H1 (cell line): ENCODE results near the gene ACAP1. TPM values are rescaled to one million over a fixed set of nuclear protein-coding genes. Genes with fewer than 3 reads are reported as not detected.

Experiments used
- ATF2 ChIP-seq: IDR thresholded peaks from 2 replicates; pipeline ENCODE4 v1.6.1; 2012; ENCODE audit warnings: low read length, inconsistent platforms
- CTBP2 ChIP-seq: IDR thresholded peaks from 2 replicates; pipeline ENCODE4 v1.7.0; 2011; ENCODE audit warnings: borderline replicate concordance, mild to moderate bottlenecking, moderate library complexity, mixed read lengths, low read length; ENCODE audit not compliant: insufficient read depth, insufficient read length
- CTCF ChIP-seq, 3 experiments: IDR thresholded peaks; 1 replicate in 2 of 3; 2 replicates in 1 of 3; pipeline versions ENCODE4 v1.5.1 to v1.6.1; 2011; ENCODE audit warnings: low read length in 3 of 3, mild to moderate bottlenecking in 3 of 3, inconsistent platforms in 2 of 3, low read depth in 1 of 3, moderate library complexity in 1 of 3; ENCODE audit not compliant: insufficient read depth in 1 of 3; ENCODE audit errors: control extremely low read depth in 1 of 3
- EP300 ChIP-seq, 2 experiments: IDR thresholded peaks; 1 replicate in 1 of 2; 2 replicates in 1 of 2; pipeline ENCODE4 v1.6.1; 2011 to 2012; ENCODE audit warnings: low read depth in 2 of 2, low read length in 2 of 2, mild to moderate bottlenecking in 2 of 2, borderline replicate concordance in 1 of 2, inconsistent platforms in 1 of 2, moderate library complexity in 1 of 2
- HDAC2 ChIP-seq, 2 experiments: fragments of 300-600 bp in 1 of 2; sonication (generic) in 1 of 2; IDR thresholded peaks; 2 replicates each; pipeline ENCODE4 v1.6.1; 2011 to 2012; ENCODE audit warnings: low read depth in 2 of 2, low read length in 2 of 2, mild to moderate bottlenecking in 2 of 2, moderate library complexity in 2 of 2, borderline replicate concordance in 1 of 2, inconsistent platforms in 1 of 2
- JUN ChIP-seq: IDR thresholded peaks from 2 replicates; pipeline ENCODE4 v1.6.1; 2011; ENCODE audit warnings: low read depth, mild to moderate bottlenecking, improper control_type of control experiment, low read length
- KDM4A ChIP-seq: IDR thresholded peaks from one replicate; pipeline ENCODE4 v1.7.1; 2012; ENCODE audit warnings: low read depth, mild to moderate bottlenecking, moderate library complexity, low read length, inconsistent platforms; ENCODE audit not compliant: severe bottlenecking
- MAFK ChIP-seq: IDR thresholded peaks from 2 replicates; pipeline ENCODE4 v1.6.1; 2012; ENCODE audit warnings: low read depth, mild to moderate bottlenecking, improper control_type of control experiment, low read length
- MAX ChIP-seq: IDR thresholded peaks from 2 replicates; pipeline ENCODE4 v1.6.1; 2012; ENCODE audit warnings: inconsistent platforms
- NRF1 ChIP-seq: IDR thresholded peaks from 2 replicates; pipeline ENCODE4 v1.6.1; 2011; ENCODE audit warnings: mild to moderate bottlenecking, low read depth, low read length, improper control_type of control experiment
- PHF8 ChIP-seq: fragments of 200-600 bp; sonication (generic); conservative IDR thresholded peaks from 2 replicates; pipeline ENCODE4 v1.7.1; 2012; ENCODE audit warnings: low read depth, mild to moderate bottlenecking, inconsistent platforms, low read length, moderate library complexity
- RBBP5 ChIP-seq: IDR thresholded peaks from 2 replicates; pipeline ENCODE4 v1.7.1; 2012; ENCODE audit warnings: low read depth, mild to moderate bottlenecking, inconsistent platforms, low read length, moderate library complexity, borderline replicate concordance
- RNF2 ChIP-seq: fragments of 200-900, 300-1000 bp; sonication (generic); IDR thresholded peaks from 2 replicates; pipeline ENCODE4 v1.7.1; 2016; ENCODE audit warnings: borderline replicate concordance, low read depth, mild to moderate bottlenecking, antibody characterized with exemption, low read length; ENCODE audit not compliant: poor library complexity, severe bottlenecking; ENCODE audit errors: missing control alignments
- RXRA ChIP-seq: IDR thresholded peaks from 2 replicates; pipeline ENCODE4 v1.6.1; 2011; ENCODE audit warnings: low read depth, mild to moderate bottlenecking, low read length, moderate library complexity; ENCODE audit not compliant: insufficient read depth
- SP1 ChIP-seq: IDR thresholded peaks from 2 replicates; pipeline ENCODE4 v1.6.1; 2011; ENCODE audit warnings: low read depth, low read length
- TAF1 ChIP-seq: IDR thresholded peaks from 2 replicates; pipeline ENCODE4 v1.6.1; 2011; ENCODE audit warnings: mild to moderate bottlenecking, low read depth, low read length
- TCF12 ChIP-seq: IDR thresholded peaks from 2 replicates; pipeline ENCODE4 v1.6.1; 2011; ENCODE audit warnings: low read depth, mild to moderate bottlenecking, low read length
- YY1 ChIP-seq: IDR thresholded peaks from 2 replicates; pipeline ENCODE4 v1.6.1; 2011; ENCODE audit warnings: low read depth, mild to moderate bottlenecking, low read length
- polyA plus RNA-seq, 7 experiments: library from polyadenylated mRNA; depleted of rRNA in 3 of 7; stranded (reverse) in 5 of 7; unstranded in 2 of 7; fragments of >200 nt in 5 of 7; fragments of 200-250 nt in 2 of 7; gene quantifications; 1 replicate in 5 of 7; 2 replicates in 1 of 7; 4 replicates in 1 of 7; pipeline versions ENCODE4 v1.2.1 to v1.2.3, GENCODE V29; 2011 to 2013; ENCODE audit warnings: missing spikeins in 2 of 7, mixed read lengths in 2 of 7
- total RNA-seq: library from RNA; stranded (reverse); fragmentation: NEBNext Ultra II Directional; extraction: Animal tissue kit (Norgen Biotek cat#: 25700); gene quantifications from 2 replicates; pipeline ENCODE4 v1.2.1, GENCODE V29; 2021

ACAP1 gene
- total and polyA plus RNA-seq, 2 of the 8 experiments (the other 6 are each of a cell fraction or from before 2014, with no cell fraction given): 11.9 to 45.1 TPM

- TF ChIP-seq ATF2 (no peak), RXRA (no peak), CTBP2 (peak; percentile 65), RBBP5 (no peak), KDM4A (peak; percentile 24), YY1 (no peak), HDAC2 (IDR thresholded peaks at IDR 0.05; ENCODE audit: borderline replicate concordance in 1 of 2, low read depth in 2 of 2, low read length in 2 of 2) (peak in 1 of 2 experiments; percentile 63; a peak in 1 of 4 replicates), TAF1 (peak; percentile 13; the same call in 1 of the 2 replicates), PHF8 (peak; percentile 27; the same call in 1 of the 2 replicates), NRF1 (no peak), TCF12 (no peak), JUN (no peak), EP300 (IDR thresholded peaks at IDR 0.05; ENCODE audit: borderline replicate concordance in 1 of 2, low read depth in 2 of 2, low read length in 2 of 2) (no peak), RNF2 (no peak), CTCF (IDR thresholded peaks at IDR 0.05; ENCODE audit: control extremely low read depth in 1 of 3, insufficient read depth in 1 of 3, low read depth in 1 of 3, low read length in 3 of 3) (peak; percentile 40 to 57 (median 52)), MAFK (peak; percentile 9; the same call in 1 of the 2 replicates), SP1 (no peak), MAX (peak; percentile 85)
Observed at GRCh38 chr17:7394452-7395191, 58.3 kb downstream of the ACAP1 start, which contains the start of gene PLSCR3 (continued).
